Type B pancreatic cell (in vitro differentiated cells): ENCODE results near the gene GALT. TPM values are rescaled to one million over a fixed set of nuclear protein-coding genes. Genes with fewer than 3 reads are reported as not detected.
A peak's percentile ranks its signal among the peaks of the same experiment; 100 is the strongest.

Experiments used
- DNase-seq: peaks from one replicate; pipeline ENCODE4 v3.0.0; 2021; ENCODE audit warnings: mixed read lengths; ENCODE audit not compliant: unreplicated experiment; ENCODE audit errors: extremely low spot score
- H3K27ac Mint-ChIP-seq: 2 replicates; pipeline ENCODE4 v1.8.0; 2021; ENCODE audit warnings: mild to moderate bottlenecking, mixed read lengths
- H3K27me3 Mint-ChIP-seq: 2 replicates; pipeline ENCODE4 v1.8.0; 2021; ENCODE audit warnings: mixed read lengths
- H3K36me3 Mint-ChIP-seq: 2 replicates; pipeline ENCODE4 v1.8.0; 2021; ENCODE audit warnings: mixed read lengths
- H3K4me1 Mint-ChIP-seq: one replicate; pipeline ENCODE4 v1.8.0; 2021; ENCODE audit warnings: mixed read lengths; ENCODE audit not compliant: unreplicated experiment
- H3K4me3 Mint-ChIP-seq: 2 replicates; pipeline ENCODE4 v1.8.0; 2021; ENCODE audit warnings: mild to moderate bottlenecking, mixed read lengths
- H3K9me3 Mint-ChIP-seq: 2 replicates; pipeline ENCODE4 v1.8.0; 2021; ENCODE audit warnings: mixed read lengths
- CTCF ChIP-seq: fragments of 200-600 bp; sonication (generic); conservative IDR thresholded peaks from 2 replicates; pipeline ENCODE4 v1.5.0; 2021; ENCODE audit warnings: antibody characterized with exemption, mild to moderate bottlenecking
- total RNA-seq: library from RNA; stranded (reverse); gene quantifications from 2 replicates; pipeline ENCODE4 v1.2.1, GENCODE V29; 2021; ENCODE audit warnings: low replicate concordance

The GALT gene
- total RNA-seq, 1 donor from 2014 or later, result 70.5 TPM

GRCh38 chr9:34606190-34606589 is 40.3 kb upstream of the GALT start:
- Mint-ChIP-seq H3K27me3 (peaks cover 16% of the 10 kb centered on the region), H3K36me3 (no peaks in the 10 kb centered on the region), H3K27ac (no peak overlapping the region), H3K9me3 (no peaks in the 10 kb centered on the region), H3K4me1 (peaks cover 11% of the 10 kb centered on the region), H3K4me3 (no peak overlapping the region)
- no peak for DNase-seq
- no peak for TF ChIP-seq CTCF

GRCh38 chr9:34606905-34607304 is 39.6 kb upstream of the GALT start:
- H3K9me3 Mint-ChIP-seq, result no peaks in the 10 kb centered on the region
- no peaks in the 10 kb centered on the region for H3K36me3 Mint-ChIP-seq
- no peak overlapping the region for H3K4me3 Mint-ChIP-seq
- peaks cover 10% of the 10 kb centered on the region for H3K27me3 Mint-ChIP-seq
- no peak for DNase-seq
- TF ChIP-seq CTCF, result no peak
- peaks cover 11% of the 10 kb centered on the region for H3K4me1 Mint-ChIP-seq
- no peak overlapping the region for H3K27ac Mint-ChIP-seq

- Mint-ChIP-seq H3K27ac (no peak overlapping the region), H3K4me3 (no peak overlapping the region)
- no peak for DNase-seq
Measured at GRCh38 chr9:34607331-34607730, 39.1 kb upstream of the GALT start.

GRCh38 chr9:34610434-34611206 is 35.9 kb upstream of the GALT start:
- DNase-seq, result no peak
- TF ChIP-seq CTCF, result no peak
- Mint-ChIP-seq H3K27ac (peak overlapping the region; percentile 59), H3K9me3 (no peaks in the 10 kb centered on the region), H3K27me3 (no peaks in the 10 kb centered on the region), H3K4me1 (peaks cover 23% of the 10 kb centered on the region), H3K36me3 (peaks cover 3% of the 10 kb centered on the region), H3K4me3 (peak overlapping the region; percentile 93)

More at GRCh38 chr9:34607331-34607730, 39.1 kb upstream of the GALT start:
- TF ChIP-seq CTCF, result no peak
- Mint-ChIP-seq H3K27me3 (peaks cover 10% of the 10 kb centered on the region), H3K9me3 (no peaks in the 10 kb centered on the region), H3K4me1 (peaks cover 11% of the 10 kb centered on the region), H3K36me3 (no peaks in the 10 kb centered on the region)

- Mint-ChIP-seq H3K9me3 (no peaks in the 10 kb centered on the region), H3K27ac (peak overlapping the region; percentile 92), H3K4me3 (peak overlapping the region; percentile 93), H3K4me1 (peaks cover 23% of the 10 kb centered on the region), H3K27me3 (no peaks in the 10 kb centered on the region), H3K36me3 (peaks cover 6% of the 10 kb centered on the region)
- DNase-seq, result no peak
- TF ChIP-seq CTCF, result no peak
Measured at GRCh38 chr9:34611251-34611810, 35.1 kb upstream of the GALT start.
